ENCODE data around the gene ADAMTS7.

GRCh38 chr15:78775472-78775871, 35.8 kb downstream of the ADAMTS7 start:
- TF ChIP-seq CTCF (IDR thresholded peaks at IDR 0.05; ENCODE audit: insufficient read depth, low read depth, low read length) (no peak), EZH2 (IDR thresholded peaks at IDR 0.05; ENCODE audit: insufficient read depth, low read length) (no peak)
